Suprapubic skin (tissue), 4 donors: ENCODE measurements around the gene CARHSP1. TPM values are rescaled to one million over a fixed set of nuclear protein-coding genes. Genes with fewer than 3 reads are reported as not detected.

Experiments
- DNase-seq, 2 donors: peaks; one replicate each; pipeline ENCODE4 v3.0.0-alpha.2; 2019; ENCODE audit warnings: low spot score in 2 of 2
- H3K27ac ChIP-seq: fragments of 200-600 bp; sonication (generic); one replicate; pipeline ENCODE4 v1.5.1; 2019
- H3K27me3 ChIP-seq: fragments of 200-600 bp; sonication (generic); one replicate; pipeline ENCODE4 v1.5.1; 2019
- H3K36me3 ChIP-seq: fragments of 200-600 bp; sonication (generic); one replicate; pipeline ENCODE4 v1.5.1; 2019
- H3K4me1 ChIP-seq: fragments of 200-600 bp; sonication (generic); one replicate; pipeline ENCODE4 v1.5.1; 2019
- H3K4me3 ChIP-seq: fragments of 200-600 bp; sonication (generic); one replicate; pipeline ENCODE4 v1.5.1; 2019; ENCODE audit warnings: mild to moderate bottlenecking
- H3K9me3 ChIP-seq: fragments of 200-600 bp; sonication (generic); one replicate; pipeline ENCODE4 v1.5.1; 2019
- CTCF ChIP-seq, 2 donors: fragments of 200-600 bp in 1 of 2; fragments of 450-650 bp in 1 of 2; sonication (generic) in 1 of 2; IDR thresholded peaks; one replicate each; pipeline ENCODE4 v1.5.1; 2016 to 2019; ENCODE audit warnings: antibody characterized with exemption in 2 of 2, mild to moderate bottlenecking in 1 of 2, moderate library complexity in 1 of 2
- EP300 ChIP-seq: sonication (generic); formaldehyde crosslinking; IDR thresholded peaks from one replicate; pipeline ENCODE4 v1.6.1; 2017; ENCODE audit warnings: antibody characterized with exemption
- POLR2A ChIP-seq, 2 donors: fragments of 450-650 bp; IDR thresholded peaks; one replicate each; pipeline ENCODE4 v1.6.1; 2017; ENCODE audit warnings: antibody characterized with exemption in 2 of 2, mild to moderate bottlenecking in 2 of 2, moderate library complexity in 2 of 2
- POLR2AphosphoS5 ChIP-seq, 3 donors: sonication (generic); formaldehyde crosslinking; IDR thresholded peaks; one replicate each; pipeline ENCODE4 v1.6.1; 2017; ENCODE audit warnings: antibody characterized with exemption in 3 of 3
- WGBS: methylation state at CpG from one replicate; pipeline ENCODE4 v1.1.5; 2018; 5-methylcytosine and 5-hydroxymethylcytosine counted together
- total RNA-seq, 4 donors: library from RNA; depleted of rRNA; stranded (reverse); fragments of >200 nt; gene quantifications; one replicate each; pipeline ENCODE4 v1.1.0, GENCODE V29; 2016

CARHSP1 gene
- total RNA-seq, 4 donors from 2014 or later = 32.7 to 60.8 (median 41.5) TPM

- DNase-seq = no peak
- Histone ChIP-seq H3K4me1 (no peaks in the 10 kb centered on the region), H3K27ac (no peak overlapping the region), H3K9me3 (no peaks in the 10 kb centered on the region), H3K4me3 (no peak overlapping the region), H3K27me3 (no peaks in the 10 kb centered on the region), H3K36me3 (peaks cover 100% of the 10 kb centered on the region)
- TF ChIP-seq CTCF (IDR thresholded peaks at IDR 0.05) (no peak), POLR2A (IDR thresholded peaks at IDR 0.05) (no peak), EP300 (no peak), POLR2AphosphoS5 (IDR thresholded peaks at IDR 0.05) (no peak)
- WGBS = 84% methylated on average over 13 of the region's 13 CpGs
Observed at GRCh38 chr16:8905168-8905762, 36.5 kb upstream of the CARHSP1 start.

GRCh38 chr16:8904018-8904430 is 35.2 kb upstream of the CARHSP1 start:
- no peak for DNase-seq
- Histone ChIP-seq H3K36me3 (peaks cover 100% of the 10 kb centered on the region), H3K4me1 (no peaks in the 10 kb centered on the region), H3K9me3 (no peaks in the 10 kb centered on the region), H3K27me3 (no peaks in the 10 kb centered on the region), H3K27ac (no peak overlapping the region), H3K4me3 (no peak overlapping the region)
- no peak for TF ChIP-seq POLR2AphosphoS5 (IDR thresholded peaks at IDR 0.05)
- WGBS = 99% methylated on average over 7 of the region's 8 CpGs

GRCh38 chr16:8903004-8903403 is 34.2 kb upstream of the CARHSP1 start:
- DNase-seq = no peak
- TF ChIP-seq POLR2A (IDR thresholded peaks at IDR 0.05) (no peak), EP300 (no peak), POLR2AphosphoS5 (IDR thresholded peaks at IDR 0.05) (no peak), CTCF (IDR thresholded peaks at IDR 0.05) (no peak)
- H3K4me1 ChIP-seq = no peaks in the 10 kb centered on the region
- H3K4me3 ChIP-seq = no peak overlapping the region
- peaks cover 100% of the 10 kb centered on the region for H3K36me3 ChIP-seq
- 96% methylated on average over 9 of the region's 9 CpGs for WGBS
- H3K27ac ChIP-seq = no peak overlapping the region
- no peaks in the 10 kb centered on the region for H3K9me3 ChIP-seq
- H3K27me3 ChIP-seq = no peaks in the 10 kb centered on the region

GRCh38 chr16:8901320-8901861 is 32.6 kb upstream of the CARHSP1 start:
- Histone ChIP-seq H3K4me3 (no peak overlapping the region), H3K36me3 (peaks cover 100% of the 10 kb centered on the region), H3K27ac (no peak overlapping the region), H3K4me1 (no peaks in the 10 kb centered on the region), H3K9me3 (no peaks in the 10 kb centered on the region), H3K27me3 (no peaks in the 10 kb centered on the region)
- TF ChIP-seq POLR2A (IDR thresholded peaks at IDR 0.05) (no peak), POLR2AphosphoS5 (IDR thresholded peaks at IDR 0.05) (no peak), EP300 (no peak), CTCF (IDR thresholded peaks at IDR 0.05) (no peak)
- no peak for DNase-seq
- WGBS = 86% methylated on average over 13 of the region's 13 CpGs

- TF ChIP-seq POLR2A (IDR thresholded peaks at IDR 0.05) (no peak), CTCF (IDR thresholded peaks at IDR 0.05) (no peak), POLR2AphosphoS5 (IDR thresholded peaks at IDR 0.05) (no peak), EP300 (no peak)
- no peak for DNase-seq
- 82% methylated on average over 5 of the region's 5 CpGs for WGBS
- Histone ChIP-seq H3K27me3 (no peaks in the 10 kb centered on the region), H3K4me1 (no peaks in the 10 kb centered on the region), H3K27ac (no peak overlapping the region), H3K9me3 (no peaks in the 10 kb centered on the region), H3K4me3 (no peak overlapping the region), H3K36me3 (peaks cover 100% of the 10 kb centered on the region)
Observed at GRCh38 chr16:8900343-8900742, 31.5 kb upstream of the CARHSP1 start.
